NCI-H2107 (cell line): Measurements from ENCODE around the gene MRGPRE.
A peak's percentile ranks its signal among the peaks of the same experiment; 100 is the strongest.

Source experiments
- DNase-seq: peaks from one replicate; lab custom pipeline; 2025; lab: John Stamatoyannopoulos, UW

The MRGPRE gene

GRCh38 chr11:3226846-3227567 is 5.2 kb downstream of the MRGPRE start:
- DNase-seq: no peak

DNA sequence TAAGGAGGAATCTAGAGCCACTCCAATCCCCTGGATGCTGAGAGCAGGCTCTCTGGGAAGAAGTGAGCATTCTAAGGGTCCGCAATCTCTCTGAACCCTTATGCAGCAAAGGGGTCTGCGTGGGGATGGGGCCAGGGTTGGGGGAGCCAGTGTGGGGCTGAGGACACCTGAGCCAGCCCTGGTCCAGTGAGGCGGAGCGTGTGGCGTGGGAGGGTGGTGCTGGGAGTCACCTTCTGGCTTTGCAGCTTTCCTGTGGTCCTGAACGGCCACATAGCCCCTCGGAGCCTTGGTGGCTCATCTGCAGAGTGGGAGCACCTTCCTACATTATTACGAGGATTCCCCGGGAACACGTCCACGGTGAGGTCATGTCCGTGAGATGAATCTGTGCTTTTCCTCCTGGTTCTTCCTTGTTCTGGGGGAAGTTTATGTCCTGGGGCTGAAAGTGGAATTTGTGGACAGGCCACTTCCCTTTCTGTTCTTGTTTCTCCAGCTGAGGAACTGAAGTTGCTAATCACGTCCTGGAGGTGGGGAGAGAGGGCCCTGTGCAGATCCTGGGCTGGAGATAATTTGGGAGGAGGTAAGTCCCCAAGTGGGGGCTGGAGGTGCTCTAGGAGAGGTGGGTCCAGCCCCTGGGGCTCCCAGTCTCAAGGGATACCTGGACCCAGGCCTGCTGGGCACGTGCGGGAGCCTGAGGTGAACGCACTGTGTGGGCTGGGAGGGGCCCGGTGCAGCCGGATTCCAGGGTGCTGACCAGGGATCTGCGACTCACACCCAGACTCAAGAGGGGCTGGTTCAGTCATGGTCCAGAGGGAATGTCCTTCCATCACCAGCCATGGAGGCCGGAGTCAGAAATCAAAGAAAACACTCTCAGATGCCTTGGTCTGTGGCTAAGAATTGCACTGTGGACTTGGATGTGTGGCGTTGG is 6.1 kb downstream of the MRGPRE start:
- DNase-seq: no peak

GRCh38 chr11:3225159-3225758 is 7.0 kb downstream of the MRGPRE start:
- DNase-seq: no peak

GRCh38 chr11:3224401-3225057 is 7.7 kb downstream of the MRGPRE start:
- no peak for DNase-seq

DNA sequence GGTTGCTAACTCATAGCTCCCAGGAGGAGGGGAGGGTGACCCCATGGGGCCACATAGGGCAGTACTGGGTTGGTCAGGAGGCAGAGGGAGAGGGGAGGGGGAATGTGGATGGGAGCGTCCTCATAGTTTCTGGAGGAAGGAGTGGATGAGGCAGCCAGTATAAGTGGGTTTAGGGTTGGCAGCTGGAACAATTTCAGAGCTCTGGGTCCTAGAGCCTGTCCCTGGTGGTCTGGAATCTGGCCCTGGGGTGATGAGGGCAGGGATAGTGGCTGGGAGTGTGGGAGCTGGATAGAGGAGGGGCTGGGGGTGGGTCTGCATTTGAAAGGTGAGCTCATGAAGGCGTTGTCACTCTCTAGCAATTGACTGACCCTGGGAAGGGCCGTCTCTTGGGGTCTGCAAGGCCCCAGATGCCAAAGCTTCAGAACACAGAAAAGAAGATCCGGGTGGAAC is 8.3 kb downstream of the MRGPRE start:
- DNase-seq: no peak

- peak; percentile 6 for DNase-seq
Measured at GRCh38 chr11:3222941-3223915, 9.0 kb downstream of the MRGPRE start.

DNA sequence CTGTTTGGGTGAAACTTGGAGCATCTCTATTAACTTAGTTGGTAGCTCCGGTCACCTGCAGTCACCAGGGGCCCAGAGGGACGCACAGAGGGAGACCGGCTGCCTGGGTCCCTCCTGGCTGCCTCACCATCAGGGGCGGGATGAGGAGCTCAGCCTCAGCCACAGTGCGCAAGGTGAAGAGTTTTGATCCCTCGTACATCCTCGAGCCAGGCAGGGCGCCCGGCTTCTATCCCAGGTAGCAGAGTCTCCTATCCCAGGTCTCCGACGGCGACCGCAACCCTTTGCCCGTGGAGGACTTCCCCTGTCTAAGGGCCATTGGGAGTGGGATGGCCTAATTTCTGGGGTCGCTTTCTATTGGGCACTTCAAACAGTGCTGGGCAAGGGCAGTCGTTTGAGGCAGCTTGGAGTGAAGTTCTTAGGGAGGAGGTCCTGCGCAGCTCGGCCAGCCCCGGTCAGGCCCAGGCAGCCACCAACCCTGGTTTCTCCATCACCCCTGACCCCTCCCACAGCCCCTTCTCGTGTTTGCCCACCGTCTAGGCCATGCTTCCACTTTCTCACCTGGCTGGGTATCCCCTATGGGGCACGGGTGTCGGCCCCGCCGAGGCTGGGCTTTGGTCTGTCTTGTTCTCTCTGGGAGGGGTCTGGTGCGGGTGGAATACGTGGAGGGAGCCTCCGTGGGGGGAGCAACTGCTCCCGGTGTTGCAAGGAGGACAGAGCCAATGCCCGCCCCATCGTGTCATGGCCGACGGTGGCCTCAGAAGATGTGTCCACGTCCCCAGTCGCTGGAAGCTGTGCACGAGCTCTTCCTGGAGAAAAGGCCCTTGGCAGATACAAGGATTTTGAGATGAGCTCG is 10.0 kb downstream of the MRGPRE start:
- DNase-seq: no peak

DNA sequence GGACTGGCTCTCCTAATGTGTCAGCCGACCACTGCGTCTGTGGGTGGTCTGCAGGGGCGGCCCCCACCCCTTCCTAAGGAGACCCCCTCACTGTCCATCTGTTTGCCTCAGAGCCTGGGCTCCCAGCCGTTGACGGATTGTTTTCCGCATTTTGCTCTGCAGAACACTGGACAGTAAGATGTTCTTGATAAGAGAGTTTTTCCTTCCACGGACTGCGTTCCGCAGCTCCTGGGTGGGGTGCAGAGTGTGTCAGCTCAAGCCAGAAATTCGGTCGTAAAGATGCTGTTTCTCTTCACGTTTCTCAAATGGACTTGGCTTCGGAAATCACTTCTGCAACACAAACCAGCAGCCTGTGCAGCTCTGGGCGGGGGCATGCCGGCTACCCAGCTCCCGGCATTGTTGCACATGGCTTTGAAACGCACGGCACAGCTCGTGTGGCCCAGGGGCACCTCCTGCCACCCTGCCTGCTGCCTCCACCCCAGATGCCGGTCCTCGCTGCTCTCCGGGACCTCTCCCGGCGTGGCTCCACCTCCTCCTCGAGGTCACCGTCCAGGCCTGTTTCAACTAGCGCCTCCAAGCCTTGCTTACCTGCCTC is 10.7 kb downstream of the MRGPRE start:
- DNase-seq: no peak

- no peak for DNase-seq
Measured at GRCh38 chr11:3220521-3221407, 11.5 kb downstream of the MRGPRE start.

GRCh38 chr11:3220101-3220500 is 12.1 kb downstream of the MRGPRE start:
- no peak for DNase-seq

- no peak for DNase-seq
Measured at GRCh38 chr11:3219281-3219892, 12.8 kb downstream of the MRGPRE start.

DNA sequence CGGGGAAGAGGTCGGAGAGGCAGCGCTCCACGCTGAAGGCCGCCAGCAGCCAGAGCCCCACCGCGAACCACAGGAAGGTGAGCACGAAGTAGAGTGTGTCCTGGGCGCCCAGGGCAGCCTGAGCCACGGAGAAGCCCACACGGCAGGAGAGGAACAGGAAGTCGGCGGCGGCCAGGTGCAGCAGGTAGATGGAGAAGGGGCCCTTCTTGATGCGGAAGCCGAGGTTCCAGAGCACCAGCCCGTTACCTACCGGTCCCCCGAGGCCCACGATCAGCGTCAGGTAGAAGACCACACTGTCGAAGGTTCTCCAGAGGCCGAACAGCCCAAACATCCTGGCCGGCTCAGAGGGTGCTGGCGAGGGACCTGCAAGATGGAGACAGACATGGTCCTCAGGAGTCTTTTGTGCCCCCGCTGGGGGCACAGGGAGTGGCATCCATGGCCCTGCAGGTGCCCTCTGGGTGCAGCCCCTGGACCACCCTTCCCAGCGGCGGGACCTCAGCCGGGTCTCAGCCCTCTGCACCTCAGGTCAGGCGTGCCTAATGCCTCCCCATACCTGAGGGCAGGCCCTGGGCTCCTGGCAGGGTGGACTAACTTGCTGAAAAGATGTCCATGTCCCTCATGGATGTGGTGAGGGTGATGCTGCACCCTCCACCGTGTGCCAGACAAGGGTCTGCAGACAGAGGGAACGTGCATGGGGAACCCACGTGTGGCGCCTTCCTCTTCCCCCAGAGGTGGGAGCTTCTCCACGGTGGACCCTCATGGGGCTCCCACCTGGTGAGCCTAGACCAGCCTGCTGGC is 13.5 kb downstream of the MRGPRE start, which contains the start of gene MRGPRG:
Gene MRGPRG, minus strand, starts transcription at position 331 of the 798 bp plus-strand sequence. Its CDS starts 0 bp downstream, at position 331.
- DNase-seq: no peak

DNA sequence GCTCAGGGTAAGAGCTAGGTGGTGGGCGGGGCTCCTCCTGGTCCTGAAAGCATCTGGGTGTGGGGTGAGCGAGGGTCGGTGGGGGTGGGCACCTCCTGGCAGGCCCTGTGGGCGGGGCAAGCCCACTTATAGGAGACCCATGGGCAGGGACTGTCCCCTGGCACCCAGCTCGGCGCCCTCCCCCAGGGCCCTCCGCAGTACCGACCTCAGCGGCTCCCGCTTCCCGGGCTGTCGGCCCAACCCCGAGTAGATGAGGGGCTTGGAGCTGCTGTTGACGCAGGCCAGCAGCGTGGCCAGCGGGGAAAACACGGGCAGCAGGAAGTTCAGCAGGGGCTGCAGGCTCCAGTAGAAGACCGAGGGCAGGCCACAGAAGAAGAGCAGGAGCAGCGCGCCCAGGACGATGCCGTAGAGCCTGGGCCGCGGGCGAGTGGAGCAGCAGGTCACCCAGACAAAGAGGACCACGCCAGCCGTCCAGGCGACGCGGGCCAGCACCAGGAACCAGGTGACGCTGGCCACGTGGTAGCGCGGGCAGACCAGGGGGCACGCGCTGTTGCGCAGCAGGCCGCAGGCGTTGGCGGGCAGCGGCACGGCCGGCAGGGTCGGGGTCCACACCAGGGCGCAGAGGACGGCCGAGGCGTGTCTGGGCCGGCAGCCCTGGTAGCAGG is 14.3 kb downstream of the MRGPRE start:
- no peak for DNase-seq

- no peak for DNase-seq
Measured at GRCh38 chr11:3216027-3216525, 16.1 kb downstream of the MRGPRE start.

- no peak for DNase-seq
Measured at GRCh38 chr11:3215346-3216026, 16.7 kb downstream of the MRGPRE start.

DNA sequence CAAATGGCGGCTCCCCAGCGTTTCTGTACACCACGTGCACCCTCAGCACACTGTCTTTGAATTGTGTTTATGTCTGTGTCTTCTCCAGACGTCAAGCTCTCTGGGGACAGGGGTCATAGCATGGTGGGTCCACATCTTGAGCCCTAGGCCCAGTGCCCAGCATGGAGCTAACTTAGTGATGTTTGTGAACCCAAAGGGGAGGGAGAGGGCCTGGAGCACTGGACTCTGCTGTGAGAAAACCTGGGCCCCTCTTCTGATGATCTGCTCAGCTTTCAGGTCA is 17.9 kb downstream of the MRGPRE start:
- DNase-seq: no peak
